GM23338 (cell line): ENCODE results near the gene CD83. TPM values are rescaled to one million over a fixed set of nuclear protein-coding genes. Genes with fewer than 3 reads are reported as not detected.

Source experiments
- ATAC-seq: fragments of 200-7000 bp; cut with Tn5 transposase; 3 replicates; pipeline ENCODE4 v1.9.1; 2020
- DNase-seq: peaks from one replicate; pipeline ENCODE4 v3.0.0-alpha.2; 2015; ENCODE audit warnings: low spot score
- H2AFZ ChIP-seq: fragments of 200-600 bp; sonication (generic); 2 replicates; pipeline ENCODE4 v1.8.0; 2016; ENCODE audit warnings: antibody characterized with exemption, mild to moderate bottlenecking, moderate library complexity
- H3F3A ChIP-seq: fragments of 200-600 bp; sonication (generic); replicated peaks from 2 replicates; pipeline ENCODE4 v1.8.0; 2017; ENCODE audit warnings: antibody characterized with exemption, mixed run types, low read depth
- H3K27ac ChIP-seq: fragments of 200-600 bp; sonication (generic); 2 replicates; pipeline ENCODE4 v1.6.1; 2016; ENCODE audit warnings: low read depth
- H3K27me3 ChIP-seq: fragments of 200-600 bp; sonication (generic); 2 replicates; pipeline ENCODE4 v1.8.0; 2016; ENCODE audit warnings: mild to moderate bottlenecking, mixed run types, moderate library complexity; ENCODE audit not compliant: insufficient read depth
- H3K36me3 ChIP-seq: fragments of 200-600 bp; sonication (generic); 2 replicates; pipeline ENCODE4 v1.8.0; 2016; ENCODE audit warnings: mild to moderate bottlenecking; ENCODE audit not compliant: insufficient read depth
- H3K4me1 ChIP-seq: fragments of 200-600 bp; sonication (generic); 2 replicates; pipeline ENCODE4 v1.8.0; 2016; ENCODE audit warnings: mild to moderate bottlenecking, moderate library complexity; ENCODE audit not compliant: insufficient read depth
- H3K4me2 ChIP-seq: fragments of 200-600 bp; sonication (generic); 2 replicates; pipeline ENCODE4 v1.7.1; 2017; ENCODE audit warnings: mixed run types
- H3K4me3 ChIP-seq: fragments of 200-600 bp; sonication (generic); 2 replicates; pipeline ENCODE4 v1.6.1; 2016; ENCODE audit warnings: mixed run types
- H3K79me2 ChIP-seq: fragments of 200-600 bp; sonication (generic); replicated peaks from 2 replicates; pipeline ENCODE4 v1.8.0; 2017; ENCODE audit warnings: mild to moderate bottlenecking; ENCODE audit not compliant: insufficient read depth
- H3K9me2 ChIP-seq: fragments of 200-600 bp; sonication (generic); 2 replicates; pipeline ENCODE4 v1.8.0; 2017; ENCODE audit not compliant: insufficient read depth
- H4K20me1 ChIP-seq: fragments of 200-600 bp; sonication (generic); replicated peaks from 2 replicates; pipeline ENCODE4 v1.8.0; 2017; ENCODE audit warnings: mild to moderate bottlenecking; ENCODE audit not compliant: insufficient read depth
- H3K27ac Mint-ChIP-seq: 2 replicates; pipeline ENCODE4 v1.8.0; 2020; ENCODE audit warnings: inconsistent platforms, mild to moderate bottlenecking, moderate library complexity, mixed read lengths
- H3K27me3 Mint-ChIP-seq: 3 replicates; pipeline ENCODE4 v1.8.0; 2022; ENCODE audit warnings: low read depth, mild to moderate bottlenecking, moderate library complexity, mixed read lengths, inconsistent platforms; ENCODE audit not compliant: insufficient read depth, poor library complexity
- H3K36me3 Mint-ChIP-seq: 3 replicates; pipeline ENCODE4 v1.8.0; 2021; ENCODE audit warnings: low read depth, mild to moderate bottlenecking, inconsistent platforms, moderate library complexity, mixed read lengths
- H3K4me1 Mint-ChIP-seq: 3 replicates; pipeline ENCODE4 v1.8.0; 2020; ENCODE audit warnings: mild to moderate bottlenecking, inconsistent platforms, mixed read lengths
- H3K4me3 Mint-ChIP-seq: 3 replicates; pipeline ENCODE4 v1.8.0; 2021; ENCODE audit warnings: moderate library complexity, mild to moderate bottlenecking, inconsistent platforms, mixed read lengths
- H3K9me3 Mint-ChIP-seq: 3 replicates; pipeline ENCODE4 v1.8.0; 2020; ENCODE audit warnings: moderate library complexity, mild to moderate bottlenecking, inconsistent platforms, mixed read lengths
- CREB1 ChIP-seq: fragments of 250-450 bp; sonication (Bioruptor Pico); IDR thresholded peaks from 2 replicates; pipeline ENCODE4 v1.5.0; 2020; ENCODE audit warnings: low read depth, mild to moderate bottlenecking, moderate library complexity
- EZH2 ChIP-seq: fragments of 200-600 bp; sonication (generic); IDR thresholded peaks from one replicate; pipeline ENCODE4 v1.8.0; 2017; ENCODE audit warnings: antibody characterized with exemption, mild to moderate bottlenecking, low read depth; ENCODE audit not compliant: unreplicated experiment
- EZH2phosphoT487 ChIP-seq: fragments of 200-600 bp; sonication (generic); IDR thresholded peaks from one replicate; pipeline ENCODE4 v1.8.1; 2018; ENCODE audit warnings: antibody characterized with exemption; ENCODE audit not compliant: unreplicated experiment
- JUNB ChIP-seq: IDR thresholded peaks from one replicate; pipeline ENCODE4 v1.6.1; 2016; ENCODE audit warnings: antibody characterized with exemption; ENCODE audit not compliant: unreplicated experiment
- NANOG ChIP-seq: IDR thresholded peaks from 2 replicates; pipeline ENCODE4 v1.6.1; 2016; ENCODE audit warnings: antibody characterized with exemption, borderline replicate concordance
- POLR2AphosphoS5 ChIP-seq: IDR thresholded peaks from 2 replicates; pipeline ENCODE4 v1.6.1; 2016; ENCODE audit warnings: antibody characterized with exemption, low read depth
- STAT1 ChIP-seq: IDR thresholded peaks from one replicate; pipeline ENCODE4 v1.6.1; 2016; ENCODE audit warnings: antibody characterized with exemption; ENCODE audit not compliant: unreplicated experiment
- ZNF114 ChIP-seq: fragments of 250-450 bp; sonication (Bioruptor Pico); IDR thresholded peaks from 2 replicates; pipeline ENCODE4 v1.5.0; 2020; ENCODE audit warnings: mild to moderate bottlenecking, moderate library complexity
- ZNF331 ChIP-seq: fragments of 250-450 bp; sonication (Bioruptor Pico); IDR thresholded peaks from 2 replicates; pipeline ENCODE4 v1.5.0; 2020; ENCODE audit warnings: low read depth, mild to moderate bottlenecking, moderate library complexity
- polyA plus RNA-seq: library from polyadenylated mRNA; unstranded; fragments of >200 nt; fragmentation: Nextera tagmentation; extraction: Ambion mirVana; gene quantifications from 2 replicates; pipeline ENCODE4 v1.2.1, GENCODE V29; 2016
- total RNA-seq: library from RNA; depleted of rRNA; stranded (reverse); fragments of >200 nt; shearing (Covaris generic); gene quantifications from 2 replicates; pipeline ENCODE4 v1.2.3, GENCODE V29; 2014
- TF ChIP-seq, protein P1 (sequence below): IDR thresholded peaks from 2 replicates; pipeline ENCODE4 v1.6.1; 2016; ENCODE audit warnings: antibody characterized with exemption
- TF ChIP-seq, protein P2 (sequence below), 2 experiments: fragments of 200-600 bp in 1 of 2; sonication (generic) in 1 of 2; conservative IDR thresholded peaks; 2 replicates each; pipeline versions ENCODE4 v1.5.1 to v1.6.1; 2016 to 2017; ENCODE audit warnings: antibody characterized with exemption in 2 of 2, low read depth in 2 of 2, mild to moderate bottlenecking in 2 of 2, moderate library complexity in 1 of 2
- TF ChIP-seq, protein P3 (sequence below): fragments of 250-450 bp; sonication (Bioruptor Pico); IDR thresholded peaks from 2 replicates; pipeline ENCODE4 v1.5.0; 2020; ENCODE audit warnings: mild to moderate bottlenecking, moderate library complexity
- TF ChIP-seq, protein P4 (sequence below): IDR thresholded peaks from one replicate; pipeline ENCODE4 v1.6.1; 2018; ENCODE audit warnings: antibody characterized with exemption; ENCODE audit not compliant: unreplicated experiment

Gene CD83
- total and polyA plus RNA-seq, 2 experiments from 2014 or later, result 8.1 to 13.2 TPM

DNA sequence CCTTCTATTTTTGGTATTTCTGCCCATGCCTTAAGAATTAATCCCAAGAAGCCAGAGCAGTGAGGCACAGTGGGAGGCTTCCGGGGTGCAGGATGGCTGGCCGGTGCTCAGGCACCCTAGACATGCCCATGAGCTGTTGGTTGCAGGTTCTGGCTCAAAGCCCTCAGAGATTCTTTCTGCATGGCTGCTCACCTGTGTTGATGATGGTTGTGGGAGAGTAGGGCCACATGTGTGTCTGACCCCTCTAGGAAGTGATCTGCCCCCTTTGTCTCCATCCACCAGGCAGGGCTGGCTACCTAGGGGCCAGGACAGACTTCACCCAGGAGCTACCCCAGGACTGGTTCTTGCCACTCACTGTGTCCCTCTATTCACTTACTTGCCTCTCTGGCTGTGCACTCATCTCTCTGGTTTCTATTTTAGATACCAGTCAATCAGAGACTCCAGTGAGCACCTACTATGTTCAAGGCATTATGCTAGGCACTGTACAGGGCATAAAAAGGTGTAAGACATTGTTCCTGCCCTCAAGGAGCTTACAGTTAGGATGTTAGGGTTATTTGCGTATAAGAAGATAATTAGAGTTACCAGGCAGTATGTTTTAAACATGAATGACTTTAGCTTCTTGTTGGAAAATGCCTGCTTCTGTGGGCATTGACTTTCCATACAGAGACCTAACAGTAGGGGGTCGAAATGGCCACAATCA, 16.8 kb downstream of the CD83 start:
- no peak for DNase-seq
- Histone ChIP-seq H3K4me1 (peaks cover 6% of the 10 kb centered on the region), H2AFZ (no peak overlapping the region), H4K20me1 (no peaks in the 10 kb centered on the region), H3K27ac (no peak overlapping the region), H3K4me2 (no peak overlapping the region), H3K9me2 (no peaks in the 10 kb centered on the region), H3K36me3 (no peaks in the 10 kb centered on the region), H3K27me3 (no peaks in the 10 kb centered on the region), H3K79me2 (0 out of 2 replicates have a peak, but pooled peaks cover 5% of the 10 kb centered on the region), H3F3A (no peaks in the 10 kb centered on the region), H3K4me3 (no peak overlapping the region)
- H3K4me3 Mint-ChIP-seq, result no peak overlapping the region
- H3K9me3 Mint-ChIP-seq, result no peaks in the 10 kb centered on the region
- peaks cover 9% of the 10 kb centered on the region for H3K4me1 Mint-ChIP-seq
- H3K27me3 Mint-ChIP-seq, result peaks cover 1% of the 10 kb centered on the region
- H3K36me3 Mint-ChIP-seq, result no peaks in the 10 kb centered on the region
- TF ChIP-seq, protein P1, sequence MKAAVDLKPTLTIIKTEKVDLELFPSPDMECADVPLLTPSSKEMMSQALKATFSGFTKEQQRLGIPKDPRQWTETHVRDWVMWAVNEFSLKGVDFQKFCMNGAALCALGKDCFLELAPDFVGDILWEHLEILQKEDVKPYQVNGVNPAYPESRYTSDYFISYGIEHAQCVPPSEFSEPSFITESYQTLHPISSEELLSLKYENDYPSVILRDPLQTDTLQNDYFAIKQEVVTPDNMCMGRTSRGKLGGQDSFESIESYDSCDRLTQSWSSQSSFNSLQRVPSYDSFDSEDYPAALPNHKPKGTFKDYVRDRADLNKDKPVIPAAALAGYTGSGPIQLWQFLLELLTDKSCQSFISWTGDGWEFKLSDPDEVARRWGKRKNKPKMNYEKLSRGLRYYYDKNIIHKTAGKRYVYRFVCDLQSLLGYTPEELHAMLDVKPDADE, result no peak
- TF ChIP-seq JUNB, result no peak
- TF ChIP-seq EZH2phosphoT487, result no peak
- TF ChIP-seq, protein P2, sequence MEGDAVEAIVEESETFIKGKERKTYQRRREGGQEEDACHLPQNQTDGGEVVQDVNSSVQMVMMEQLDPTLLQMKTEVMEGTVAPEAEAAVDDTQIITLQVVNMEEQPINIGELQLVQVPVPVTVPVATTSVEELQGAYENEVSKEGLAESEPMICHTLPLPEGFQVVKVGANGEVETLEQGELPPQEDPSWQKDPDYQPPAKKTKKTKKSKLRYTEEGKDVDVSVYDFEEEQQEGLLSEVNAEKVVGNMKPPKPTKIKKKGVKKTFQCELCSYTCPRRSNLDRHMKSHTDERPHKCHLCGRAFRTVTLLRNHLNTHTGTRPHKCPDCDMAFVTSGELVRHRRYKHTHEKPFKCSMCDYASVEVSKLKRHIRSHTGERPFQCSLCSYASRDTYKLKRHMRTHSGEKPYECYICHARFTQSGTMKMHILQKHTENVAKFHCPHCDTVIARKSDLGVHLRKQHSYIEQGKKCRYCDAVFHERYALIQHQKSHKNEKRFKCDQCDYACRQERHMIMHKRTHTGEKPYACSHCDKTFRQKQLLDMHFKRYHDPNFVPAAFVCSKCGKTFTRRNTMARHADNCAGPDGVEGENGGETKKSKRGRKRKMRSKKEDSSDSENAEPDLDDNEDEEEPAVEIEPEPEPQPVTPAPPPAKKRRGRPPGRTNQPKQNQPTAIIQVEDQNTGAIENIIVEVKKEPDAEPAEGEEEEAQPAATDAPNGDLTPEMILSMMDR (conservative IDR thresholded peaks at IDR 0.05; ENCODE audit: low read depth in 2 of 2), result no peak
- no peak for TF ChIP-seq POLR2AphosphoS5
- TF ChIP-seq ZNF114, result no peak
- no peak for TF ChIP-seq ZNF331
- TF ChIP-seq EZH2, result no peak
- no peak for TF ChIP-seq NANOG
- no peak for TF ChIP-seq STAT1
- no peak for TF ChIP-seq CREB1
- TF ChIP-seq, protein P3, sequence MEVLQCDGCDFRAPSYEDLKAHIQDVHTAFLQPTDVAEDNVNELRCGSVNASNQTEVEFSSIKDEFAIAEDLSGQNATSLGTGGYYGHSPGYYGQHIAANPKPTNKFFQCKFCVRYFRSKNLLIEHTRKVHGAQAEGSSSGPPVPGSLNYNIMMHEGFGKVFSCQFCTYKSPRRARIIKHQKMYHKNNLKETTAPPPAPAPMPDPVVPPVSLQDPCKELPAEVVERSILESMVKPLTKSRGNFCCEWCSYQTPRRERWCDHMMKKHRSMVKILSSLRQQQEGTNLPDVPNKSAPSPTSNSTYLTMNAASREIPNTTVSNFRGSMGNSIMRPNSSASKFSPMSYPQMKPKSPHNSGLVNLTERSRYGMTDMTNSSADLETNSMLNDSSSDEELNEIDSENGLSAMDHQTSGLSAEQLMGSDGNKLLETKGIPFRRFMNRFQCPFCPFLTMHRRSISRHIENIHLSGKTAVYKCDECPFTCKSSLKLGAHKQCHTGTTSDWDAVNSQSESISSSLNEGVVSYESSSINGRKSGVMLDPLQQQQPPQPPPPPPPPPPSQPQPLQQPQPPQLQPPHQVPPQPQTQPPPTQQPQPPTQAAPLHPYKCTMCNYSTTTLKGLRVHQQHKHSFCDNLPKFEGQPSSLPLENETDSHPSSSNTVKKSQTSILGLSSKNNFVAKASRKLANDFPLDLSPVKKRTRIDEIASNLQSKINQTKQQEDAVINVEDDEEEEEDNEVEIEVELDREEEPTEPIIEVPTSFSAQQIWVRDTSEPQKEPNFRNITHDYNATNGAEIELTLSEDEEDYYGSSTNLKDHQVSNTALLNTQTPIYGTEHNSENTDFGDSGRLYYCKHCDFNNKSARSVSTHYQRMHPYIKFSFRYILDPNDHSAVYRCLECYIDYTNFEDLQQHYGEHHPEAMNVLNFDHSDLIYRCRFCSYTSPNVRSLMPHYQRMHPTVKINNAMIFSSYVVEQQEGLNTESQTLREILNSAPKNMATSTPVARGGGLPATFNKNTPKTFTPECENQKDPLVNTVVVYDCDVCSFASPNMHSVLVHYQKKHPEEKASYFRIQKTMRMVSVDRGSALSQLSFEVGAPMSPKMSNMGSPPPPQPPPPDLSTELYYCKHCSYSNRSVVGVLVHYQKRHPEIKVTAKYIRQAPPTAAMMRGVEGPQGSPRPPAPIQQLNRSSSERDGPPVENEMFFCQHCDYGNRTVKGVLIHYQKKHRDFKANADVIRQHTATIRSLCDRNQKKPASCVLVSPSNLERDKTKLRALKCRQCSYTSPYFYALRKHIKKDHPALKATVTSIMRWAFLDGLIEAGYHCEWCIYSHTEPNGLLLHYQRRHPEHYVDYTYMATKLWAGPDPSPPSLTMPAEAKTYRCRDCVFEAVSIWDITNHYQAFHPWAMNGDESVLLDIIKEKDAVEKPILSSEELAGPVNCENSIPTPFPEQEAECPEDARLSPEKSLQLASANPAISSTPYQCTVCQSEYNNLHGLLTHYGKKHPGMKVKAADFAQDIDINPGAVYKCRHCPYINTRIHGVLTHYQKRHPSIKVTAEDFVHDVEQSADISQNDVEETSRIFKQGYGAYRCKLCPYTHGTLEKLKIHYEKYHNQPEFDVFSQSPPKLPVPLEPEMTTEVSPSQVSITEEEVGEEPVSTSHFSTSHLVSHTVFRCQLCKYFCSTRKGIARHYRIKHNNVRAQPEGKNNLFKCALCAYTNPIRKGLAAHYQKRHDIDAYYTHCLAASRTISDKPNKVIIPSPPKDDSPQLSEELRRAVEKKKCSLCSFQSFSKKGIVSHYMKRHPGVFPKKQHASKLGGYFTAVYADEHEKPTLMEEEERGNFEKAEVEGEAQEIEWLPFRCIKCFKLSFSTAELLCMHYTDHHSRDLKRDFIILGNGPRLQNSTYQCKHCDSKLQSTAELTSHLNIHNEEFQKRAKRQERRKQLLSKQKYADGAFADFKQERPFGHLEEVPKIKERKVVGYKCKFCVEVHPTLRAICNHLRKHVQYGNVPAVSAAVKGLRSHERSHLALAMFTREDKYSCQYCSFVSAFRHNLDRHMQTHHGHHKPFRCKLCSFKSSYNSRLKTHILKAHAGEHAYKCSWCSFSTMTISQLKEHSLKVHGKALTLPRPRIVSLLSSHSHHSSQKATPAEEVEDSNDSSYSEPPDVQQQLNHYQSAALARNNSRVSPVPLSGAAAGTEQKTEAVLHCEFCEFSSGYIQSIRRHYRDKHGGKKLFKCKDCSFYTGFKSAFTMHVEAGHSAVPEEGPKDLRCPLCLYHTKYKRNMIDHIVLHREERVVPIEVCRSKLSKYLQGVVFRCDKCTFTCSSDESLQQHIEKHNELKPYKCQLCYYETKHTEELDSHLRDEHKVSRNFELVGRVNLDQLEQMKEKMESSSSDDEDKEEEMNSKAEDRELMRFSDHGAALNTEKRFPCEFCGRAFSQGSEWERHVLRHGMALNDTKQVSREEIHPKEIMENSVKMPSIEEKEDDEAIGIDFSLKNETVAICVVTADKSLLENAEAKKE (CRISPR knock-in tag), result no peak
- TF ChIP-seq, protein P4, sequence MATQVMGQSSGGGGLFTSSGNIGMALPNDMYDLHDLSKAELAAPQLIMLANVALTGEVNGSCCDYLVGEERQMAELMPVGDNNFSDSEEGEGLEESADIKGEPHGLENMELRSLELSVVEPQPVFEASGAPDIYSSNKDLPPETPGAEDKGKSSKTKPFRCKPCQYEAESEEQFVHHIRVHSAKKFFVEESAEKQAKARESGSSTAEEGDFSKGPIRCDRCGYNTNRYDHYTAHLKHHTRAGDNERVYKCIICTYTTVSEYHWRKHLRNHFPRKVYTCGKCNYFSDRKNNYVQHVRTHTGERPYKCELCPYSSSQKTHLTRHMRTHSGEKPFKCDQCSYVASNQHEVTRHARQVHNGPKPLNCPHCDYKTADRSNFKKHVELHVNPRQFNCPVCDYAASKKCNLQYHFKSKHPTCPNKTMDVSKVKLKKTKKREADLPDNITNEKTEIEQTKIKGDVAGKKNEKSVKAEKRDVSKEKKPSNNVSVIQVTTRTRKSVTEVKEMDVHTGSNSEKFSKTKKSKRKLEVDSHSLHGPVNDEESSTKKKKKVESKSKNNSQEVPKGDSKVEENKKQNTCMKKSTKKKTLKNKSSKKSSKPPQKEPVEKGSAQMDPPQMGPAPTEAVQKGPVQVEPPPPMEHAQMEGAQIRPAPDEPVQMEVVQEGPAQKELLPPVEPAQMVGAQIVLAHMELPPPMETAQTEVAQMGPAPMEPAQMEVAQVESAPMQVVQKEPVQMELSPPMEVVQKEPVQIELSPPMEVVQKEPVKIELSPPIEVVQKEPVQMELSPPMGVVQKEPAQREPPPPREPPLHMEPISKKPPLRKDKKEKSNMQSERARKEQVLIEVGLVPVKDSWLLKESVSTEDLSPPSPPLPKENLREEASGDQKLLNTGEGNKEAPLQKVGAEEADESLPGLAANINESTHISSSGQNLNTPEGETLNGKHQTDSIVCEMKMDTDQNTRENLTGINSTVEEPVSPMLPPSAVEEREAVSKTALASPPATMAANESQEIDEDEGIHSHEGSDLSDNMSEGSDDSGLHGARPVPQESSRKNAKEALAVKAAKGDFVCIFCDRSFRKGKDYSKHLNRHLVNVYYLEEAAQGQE, result no peak
- ATAC-seq, result no peak
- no peak overlapping the region for H3K27ac Mint-ChIP-seq
